ENCODE data around the gene TEC. TPM values are rescaled to one million over a fixed set of nuclear protein-coding genes. Genes with fewer than 3 reads are reported as not detected.

Gene TEC
- total RNA-seq, 1 experiment from 2014 or later = 4.5 TPM

GRCh38 chr4:48156423-48156822, 113.2 kb downstream of the TEC start:
- Histone ChIP-seq H3K79me2 (ENCODE audit: insufficient read depth, low read length) (no peaks in the 10 kb centered on the region), H2AFZ (ENCODE audit: low read depth, low read length, poor library complexity, severe bottlenecking) (no peak overlapping the region), H3K9me2 (ENCODE audit: insufficient read depth) (no peaks in the 10 kb centered on the region), H3K36me3 (ENCODE audit: control insufficient read depth in 1 of 2, insufficient read depth in 2 of 2, low read length in 2 of 2) (peaks cover 0 to 9% of the 10 kb centered on the region in 2 experiments; a peak in 1 of 4 replicates), H4K20me1 (ENCODE audit: insufficient read depth) (no peaks in the 10 kb centered on the region), H3K4me3 (replicated peaks in 1 of 2; ENCODE audit: low read depth in 1 of 2, low read length in 2 of 2) (no peak overlapping the region), H3K27me3 (ENCODE audit: insufficient read depth, low read length) (no peaks in the 10 kb centered on the region), H3K27ac (ENCODE audit: low read depth, low read length) (no peak overlapping the region), H3K9ac (ENCODE audit: low read length) (no peak overlapping the region), H3K9me3 (ENCODE audit: control insufficient read depth in 1 of 2, insufficient read depth in 1 of 2, low read depth in 1 of 2, low read length in 2 of 2) (no peaks in the 10 kb centered on the region), H3K4me1 (ENCODE audit: control insufficient read depth in 1 of 2, insufficient read depth in 2 of 2, low read length in 2 of 2) (no peaks in the 10 kb centered on the region), H3K4me2 (ENCODE audit: low read length) (no peak overlapping the region)
- intact Hi-C loops (cut with micrococcal nuclease) = no loop called here
- RAD21 ChIA-PET (ENCODE audit: low non-redundant PET in 1 of 2, low total read pairs in 2 of 2, uncharacterized antibody in 2 of 2, unreplicated experiment in 2 of 2) = no interaction called here
- CTCF ChIA-PET = no interaction called here
- DNase-seq (ENCODE audit: low read depth, low spot score) = no peak
- ATAC-seq = no peak
- TF ChIP-seq EZH2phosphoT487 (IDR thresholded peaks at IDR 0.05; ENCODE audit: borderline replicate concordance) (no peak), ZFX (IDR thresholded peaks at IDR 0.05) (no peak), CEBPB (IDR thresholded peaks at IDR 0.05; ENCODE audit: low read depth) (no peak), ZNF274 (IDR thresholded peaks at IDR 0.05; ENCODE audit: low read depth, low read length) (no peak), YY1 (IDR thresholded peaks at IDR 0.05; ENCODE audit: extremely low read depth, insufficient replicate concordance, low read depth, low read length) (no peak), JUND (IDR thresholded peaks at IDR 0.05) (no peak), SIN3A (IDR thresholded peaks at IDR 0.05; ENCODE audit: low read depth) (no peak), SP1 (IDR thresholded peaks at IDR 0.05; ENCODE audit: low read depth) (no peak), EGR1 (IDR thresholded peaks at IDR 0.05; ENCODE audit: low read depth) (no peak), CTCF (IDR thresholded peaks at IDR 0.05 in 2 of 3, conservative IDR thresholded peaks at IDR 0.05 in 1 of 3; ENCODE audit: borderline replicate concordance in 1 of 3, insufficient read depth in 1 of 3, low read depth in 2 of 3, low read length in 2 of 3) (no peak), POLR2AphosphoS5 (IDR thresholded peaks at IDR 0.05; ENCODE audit: low read depth, low read length) (no peak), SRF (IDR thresholded peaks at IDR 0.05; ENCODE audit: low read depth) (no peak), FOSL1 (IDR thresholded peaks at IDR 0.05; ENCODE audit: low read depth) (no peak), EZH2 (IDR thresholded peaks at IDR 0.05) (no peak), TCF7L2 (IDR thresholded peaks at IDR 0.05; ENCODE audit: borderline replicate concordance, extremely low read depth, insufficient read depth, insufficient read length) (no peak), ELF1 (IDR thresholded peaks at IDR 0.05; ENCODE audit: borderline replicate concordance, low read depth) (no peak)
- TF ChIP-seq, protein P1, sequence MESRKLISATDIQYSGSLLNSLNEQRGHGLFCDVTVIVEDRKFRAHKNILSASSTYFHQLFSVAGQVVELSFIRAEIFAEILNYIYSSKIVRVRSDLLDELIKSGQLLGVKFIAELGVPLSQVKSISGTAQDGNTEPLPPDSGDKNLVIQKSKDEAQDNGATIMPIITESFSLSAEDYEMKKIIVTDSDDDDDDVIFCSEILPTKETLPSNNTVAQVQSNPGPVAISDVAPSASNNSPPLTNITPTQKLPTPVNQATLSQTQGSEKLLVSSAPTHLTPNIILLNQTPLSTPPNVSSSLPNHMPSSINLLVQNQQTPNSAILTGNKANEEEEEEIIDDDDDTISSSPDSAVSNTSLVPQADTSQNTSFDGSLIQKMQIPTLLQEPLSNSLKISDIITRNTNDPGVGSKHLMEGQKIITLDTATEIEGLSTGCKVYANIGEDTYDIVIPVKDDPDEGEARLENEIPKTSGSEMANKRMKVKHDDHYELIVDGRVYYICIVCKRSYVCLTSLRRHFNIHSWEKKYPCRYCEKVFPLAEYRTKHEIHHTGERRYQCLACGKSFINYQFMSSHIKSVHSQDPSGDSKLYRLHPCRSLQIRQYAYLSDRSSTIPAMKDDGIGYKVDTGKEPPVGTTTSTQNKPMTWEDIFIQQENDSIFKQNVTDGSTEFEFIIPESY (IDR thresholded peaks at IDR 0.05; ENCODE audit: extremely low read depth, insufficient replicate concordance, low read length) = no peak
- TF ChIP-seq, protein P2, sequence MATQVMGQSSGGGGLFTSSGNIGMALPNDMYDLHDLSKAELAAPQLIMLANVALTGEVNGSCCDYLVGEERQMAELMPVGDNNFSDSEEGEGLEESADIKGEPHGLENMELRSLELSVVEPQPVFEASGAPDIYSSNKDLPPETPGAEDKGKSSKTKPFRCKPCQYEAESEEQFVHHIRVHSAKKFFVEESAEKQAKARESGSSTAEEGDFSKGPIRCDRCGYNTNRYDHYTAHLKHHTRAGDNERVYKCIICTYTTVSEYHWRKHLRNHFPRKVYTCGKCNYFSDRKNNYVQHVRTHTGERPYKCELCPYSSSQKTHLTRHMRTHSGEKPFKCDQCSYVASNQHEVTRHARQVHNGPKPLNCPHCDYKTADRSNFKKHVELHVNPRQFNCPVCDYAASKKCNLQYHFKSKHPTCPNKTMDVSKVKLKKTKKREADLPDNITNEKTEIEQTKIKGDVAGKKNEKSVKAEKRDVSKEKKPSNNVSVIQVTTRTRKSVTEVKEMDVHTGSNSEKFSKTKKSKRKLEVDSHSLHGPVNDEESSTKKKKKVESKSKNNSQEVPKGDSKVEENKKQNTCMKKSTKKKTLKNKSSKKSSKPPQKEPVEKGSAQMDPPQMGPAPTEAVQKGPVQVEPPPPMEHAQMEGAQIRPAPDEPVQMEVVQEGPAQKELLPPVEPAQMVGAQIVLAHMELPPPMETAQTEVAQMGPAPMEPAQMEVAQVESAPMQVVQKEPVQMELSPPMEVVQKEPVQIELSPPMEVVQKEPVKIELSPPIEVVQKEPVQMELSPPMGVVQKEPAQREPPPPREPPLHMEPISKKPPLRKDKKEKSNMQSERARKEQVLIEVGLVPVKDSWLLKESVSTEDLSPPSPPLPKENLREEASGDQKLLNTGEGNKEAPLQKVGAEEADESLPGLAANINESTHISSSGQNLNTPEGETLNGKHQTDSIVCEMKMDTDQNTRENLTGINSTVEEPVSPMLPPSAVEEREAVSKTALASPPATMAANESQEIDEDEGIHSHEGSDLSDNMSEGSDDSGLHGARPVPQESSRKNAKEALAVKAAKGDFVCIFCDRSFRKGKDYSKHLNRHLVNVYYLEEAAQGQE (IDR thresholded peaks at IDR 0.05; ENCODE audit: low read depth) = no peak
- TF ChIP-seq, protein P3, sequence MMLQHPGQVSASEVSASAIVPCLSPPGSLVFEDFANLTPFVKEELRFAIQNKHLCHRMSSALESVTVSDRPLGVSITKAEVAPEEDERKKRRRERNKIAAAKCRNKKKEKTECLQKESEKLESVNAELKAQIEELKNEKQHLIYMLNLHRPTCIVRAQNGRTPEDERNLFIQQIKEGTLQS (IDR thresholded peaks at IDR 0.05) = no peak
- no TSS peak for BruUV-seq (replicated peaks)
- POLR2A ChIA-PET = no interaction called here
